IPS-20b (cell line): ENCODE data around the gene SNTG2.
"Not testable (repeated sequence)": the region's sequence is repeated elsewhere in the genome, so short reads cannot be mapped to it uniquely, and the experiment has no call there.

ENCODE experiments used
- H3K27ac ChIP-seq: one replicate; pipeline ENCODE4 v1.5.1; 2013; ENCODE audit warnings: low read length
- H3K27me3 ChIP-seq: 2 replicates; pipeline ENCODE4 v1.6.1; 2013; ENCODE audit warnings: mild to moderate bottlenecking, low read length, inconsistent platforms; ENCODE audit not compliant: insufficient read depth
- H3K36me3 ChIP-seq: 2 replicates; pipeline ENCODE4 v1.6.1; 2013; ENCODE audit warnings: low read depth, mild to moderate bottlenecking, inconsistent platforms, low read length, moderate library complexity; ENCODE audit not compliant: insufficient read depth
- H3K4me1 ChIP-seq: 2 replicates; pipeline ENCODE4 v1.6.1; 2013; ENCODE audit warnings: mild to moderate bottlenecking, control low read depth, inconsistent platforms, low read length, moderate library complexity; ENCODE audit not compliant: insufficient read depth
- H3K4me3 ChIP-seq: 2 replicates; pipeline ENCODE4 v1.5.1; 2013; ENCODE audit warnings: mild to moderate bottlenecking, low read length, inconsistent platforms
- H3K9ac ChIP-seq: 2 replicates; pipeline ENCODE4 v1.6.1; 2013; ENCODE audit warnings: low read depth, mild to moderate bottlenecking, inconsistent platforms, low read length, moderate library complexity
- H3K9me3 ChIP-seq: 2 replicates; pipeline ENCODE4 v1.6.1; 2013; ENCODE audit warnings: mild to moderate bottlenecking, low read depth, low read length, inconsistent platforms; ENCODE audit not compliant: insufficient read depth

The SNTG2 gene

DNA sequence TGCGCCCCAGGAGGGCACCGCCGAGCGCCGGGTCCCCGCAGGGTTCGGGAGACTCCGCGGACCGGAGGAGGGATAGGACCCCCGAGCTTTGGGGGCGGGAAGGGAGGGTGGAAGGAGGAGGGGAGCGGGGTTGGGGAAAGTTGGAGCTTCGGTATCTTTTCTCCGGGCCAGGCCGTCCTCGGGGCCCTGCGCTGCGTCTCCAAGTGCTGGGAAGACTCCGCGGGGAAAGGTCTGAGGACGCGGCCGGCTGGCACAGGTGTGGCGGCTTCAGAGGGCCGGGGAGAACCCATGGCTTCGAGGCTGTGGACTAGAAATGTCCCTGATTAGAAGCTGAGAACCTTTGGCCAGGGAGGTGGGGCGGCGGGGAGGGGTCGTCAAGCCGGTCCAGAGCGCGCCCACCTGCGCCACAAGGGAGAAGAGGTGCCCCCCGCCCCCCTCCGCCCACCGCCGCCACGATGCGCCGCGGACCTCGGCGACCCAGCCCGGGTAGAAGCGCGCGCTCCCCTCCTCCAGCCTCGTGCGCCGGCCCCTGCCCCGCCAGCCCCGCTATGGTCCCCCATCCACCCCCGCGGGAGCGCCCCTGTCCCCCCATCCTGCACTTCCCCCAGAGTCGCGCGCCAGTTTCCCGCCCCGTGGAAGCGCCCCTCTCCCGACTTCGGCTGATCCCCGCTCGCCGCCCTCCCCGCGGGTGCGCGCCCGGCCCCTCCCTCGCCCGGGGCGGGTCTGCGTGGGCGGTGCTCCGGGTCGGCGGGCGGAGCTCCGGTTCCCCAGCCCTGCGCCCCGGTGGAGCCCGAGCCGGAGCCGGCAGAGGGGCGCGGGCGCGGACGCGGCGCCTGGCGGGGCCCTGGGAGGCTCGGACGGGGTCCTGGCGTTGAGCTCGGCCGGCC is at the start of gene SNTG2:
Gene SNTG2, plus strand, starts transcription at position 770 of the 887 bp plus-strand sequence. CDS start 148 bp downstream, outside the sequence.
- no peak within 1 kb of the TSS for H3K27ac ChIP-seq
- H3K36me3 ChIP-seq = no peaks in the 10 kb centered on the region
- H3K4me1 ChIP-seq = peaks cover 37% of the 10 kb centered on the region
- H3K9ac ChIP-seq = peak within 1 kb of the TSS; percentile 68; the same call in 1 of the 2 replicates
- no peaks in the 10 kb centered on the region for H3K9me3 ChIP-seq
- peaks cover 53% of the 10 kb centered on the region for H3K27me3 ChIP-seq
- H3K4me3 ChIP-seq = peak within 1 kb of the TSS; percentile 75

DNA sequence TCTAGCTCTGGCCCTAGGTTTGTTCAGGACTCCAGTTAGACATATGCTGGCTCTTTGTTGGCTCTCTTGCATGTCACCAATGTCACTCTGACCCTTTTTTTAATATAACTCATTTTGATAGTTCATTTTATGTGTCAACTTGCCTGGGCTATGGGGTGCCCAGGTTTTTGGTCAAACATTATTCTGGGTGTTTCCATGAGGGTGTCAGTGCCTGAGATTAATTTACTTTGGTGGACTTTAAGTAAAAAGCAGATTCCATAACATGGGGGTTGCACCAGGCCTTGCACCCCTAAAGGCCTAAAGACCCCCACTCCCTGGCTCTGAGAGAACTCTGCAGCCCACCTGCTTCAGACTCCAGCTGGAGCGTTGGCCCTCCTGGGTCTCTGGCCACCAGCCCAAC is 48.1 kb upstream of the SNTG2 start:
- Histone ChIP-seq H3K4me1 (peaks cover 18% of the 10 kb centered on the region; the same call in 1 of the 2 replicates), H3K9ac (no peak overlapping the region), H3K27ac (no peak overlapping the region), H3K27me3 (no peaks in the 10 kb centered on the region), H3K36me3 (no peaks in the 10 kb centered on the region), H3K4me3 (no peak overlapping the region), H3K9me3 (peaks cover 4% of the 10 kb centered on the region; the same call in 1 of the 2 replicates)

- no peaks in the 10 kb centered on the region for H3K36me3 ChIP-seq
- peaks cover 18% of the 10 kb centered on the region; the same call in 1 of the 2 replicates for H3K4me1 ChIP-seq
- no peak overlapping the region for H3K4me3 ChIP-seq
- no peaks in the 10 kb centered on the region for H3K27me3 ChIP-seq
- H3K9ac ChIP-seq = peak overlapping the region; percentile 25; the same call in 1 of the 2 replicates
- no peak overlapping the region for H3K27ac ChIP-seq
- peaks cover 4% of the 10 kb centered on the region; the same call in 1 of the 2 replicates for H3K9me3 ChIP-seq
These were observed 47.3 kb upstream of the SNTG2 start for GRCh38 chr2:903223-903900.

- H3K4me1 ChIP-seq = peaks cover 18% of the 10 kb centered on the region; the same call in 1 of the 2 replicates
- H3K27ac ChIP-seq = no peak overlapping the region
- no peaks in the 10 kb centered on the region for H3K27me3 ChIP-seq
- peak overlapping the region; percentile 12; the same call in 1 of the 2 replicates for H3K4me3 ChIP-seq
- no peaks in the 10 kb centered on the region for H3K36me3 ChIP-seq
- peaks cover 4% of the 10 kb centered on the region; the same call in 1 of the 2 replicates for H3K9me3 ChIP-seq
- H3K9ac ChIP-seq = peak overlapping the region; percentile 8; the same call in 1 of the 2 replicates
These were observed 46.2 kb upstream of the SNTG2 start for GRCh38 chr2:904246-905024.

DNA sequence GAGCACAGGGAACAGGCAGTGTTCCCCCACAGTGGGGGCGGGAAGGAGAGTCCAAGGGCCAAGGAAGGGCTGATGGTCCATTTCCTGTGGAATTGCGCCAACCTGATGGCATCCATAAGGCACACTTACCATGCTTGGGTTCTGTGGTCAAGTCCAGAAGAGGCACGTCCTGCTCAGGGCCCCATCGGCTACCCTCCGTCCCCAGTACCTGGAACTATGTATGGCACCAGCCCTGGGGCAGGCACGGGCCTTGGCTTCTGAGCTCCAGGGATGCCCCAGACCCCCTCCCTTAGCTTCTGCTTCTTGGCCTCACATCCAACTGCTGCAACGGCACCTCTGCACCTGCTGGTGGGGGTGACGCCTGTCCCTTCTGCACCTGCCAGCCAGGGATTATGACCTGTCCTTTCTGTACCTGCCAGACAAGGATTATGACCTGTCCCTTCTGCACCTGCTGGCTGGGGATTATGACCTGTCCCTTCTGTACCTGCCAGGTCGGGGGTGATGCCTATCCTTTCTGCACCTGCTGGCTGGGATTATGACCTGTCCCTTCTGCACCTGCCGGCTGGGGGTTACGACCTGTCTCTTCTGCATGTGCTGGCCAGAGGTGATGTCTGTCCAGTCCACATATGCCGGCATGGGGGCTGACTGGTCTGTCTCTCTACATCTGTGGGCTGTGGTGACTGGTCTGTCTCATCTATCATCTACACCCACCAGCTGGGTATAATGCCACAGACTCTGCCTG is 45.4 kb upstream of the SNTG2 start:
- Histone ChIP-seq H3K36me3 (no peaks in the 10 kb centered on the region), H3K27me3 (no peaks in the 10 kb centered on the region), H3K4me3 (no peak overlapping the region), H3K9ac (no peak overlapping the region; the same call in 1 of the 2 replicates), H3K9me3 (no peaks in the 10 kb centered on the region; the same call in 1 of the 2 replicates), H3K27ac (no peak overlapping the region), H3K4me1 (peaks cover 18% of the 10 kb centered on the region; the same call in 1 of the 2 replicates)

- H3K36me3 ChIP-seq = no peaks in the 10 kb centered on the region
- no peak overlapping the region for H3K9ac ChIP-seq
- H3K27ac ChIP-seq = no peak overlapping the region
- no peak overlapping the region for H3K4me3 ChIP-seq
- H3K27me3 ChIP-seq = 0 out of 2 replicates have a peak, but pooled peaks cover 5% of the 10 kb centered on the region
- no peaks in the 10 kb centered on the region for H3K9me3 ChIP-seq
- H3K4me1 ChIP-seq = peaks cover 18% of the 10 kb centered on the region; the same call in 1 of the 2 replicates
These were observed 44.9 kb upstream of the SNTG2 start for GRCh38 chr2:905833-906140.

DNA sequence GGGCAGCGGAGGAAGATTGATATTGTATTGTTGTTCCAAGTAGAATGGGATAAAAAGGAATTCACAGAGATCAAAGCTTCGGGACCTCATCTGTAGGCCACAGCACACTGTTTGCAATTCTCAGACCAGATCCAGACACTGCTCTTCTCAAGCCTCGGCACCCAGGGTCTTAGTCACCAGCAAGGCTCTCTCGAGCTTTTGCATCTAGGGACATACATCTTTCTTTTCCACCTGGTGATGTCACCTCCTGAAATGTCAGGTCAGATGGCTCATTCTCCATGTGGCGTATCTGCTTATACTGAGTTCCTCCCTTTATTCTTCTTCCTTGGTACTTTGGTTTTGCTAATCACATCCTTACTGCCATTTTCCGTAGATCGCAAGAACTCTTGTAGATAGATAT is 42.9 kb upstream of the SNTG2 start:
- H3K4me1 ChIP-seq = peaks cover 18% of the 10 kb centered on the region; the same call in 1 of the 2 replicates
- no peaks in the 10 kb centered on the region for H3K36me3 ChIP-seq
- H3K27me3 ChIP-seq = peaks cover 12% of the 10 kb centered on the region
- H3K4me3 ChIP-seq = no peak overlapping the region
- H3K9ac ChIP-seq = no peak overlapping the region
- H3K9me3 ChIP-seq = no peaks in the 10 kb centered on the region
- H3K27ac ChIP-seq = no peak overlapping the region

- Histone ChIP-seq H3K4me1 (peaks cover 10% of the 10 kb centered on the region; the same call in 1 of the 2 replicates), H3K27me3 (peaks cover 12% of the 10 kb centered on the region), H3K9me3 (no peaks in the 10 kb centered on the region), H3K27ac (no peak overlapping the region), H3K36me3 (no peaks in the 10 kb centered on the region), H3K4me3 (no peak overlapping the region), H3K9ac (no peak overlapping the region)
These were observed 42.1 kb upstream of the SNTG2 start for GRCh38 chr2:908568-908967.

- not testable (repeated sequence) for H3K9me3 ChIP-seq, H3K4me3 ChIP-seq, H3K4me1 ChIP-seq, H3K27ac ChIP-seq, H3K36me3 ChIP-seq, H3K9ac ChIP-seq
- peaks cover 12% of the 10 kb centered on the region for H3K27me3 ChIP-seq
These were observed 40.8 kb upstream of the SNTG2 start for GRCh38 chr2:909764-910379.

DNA sequence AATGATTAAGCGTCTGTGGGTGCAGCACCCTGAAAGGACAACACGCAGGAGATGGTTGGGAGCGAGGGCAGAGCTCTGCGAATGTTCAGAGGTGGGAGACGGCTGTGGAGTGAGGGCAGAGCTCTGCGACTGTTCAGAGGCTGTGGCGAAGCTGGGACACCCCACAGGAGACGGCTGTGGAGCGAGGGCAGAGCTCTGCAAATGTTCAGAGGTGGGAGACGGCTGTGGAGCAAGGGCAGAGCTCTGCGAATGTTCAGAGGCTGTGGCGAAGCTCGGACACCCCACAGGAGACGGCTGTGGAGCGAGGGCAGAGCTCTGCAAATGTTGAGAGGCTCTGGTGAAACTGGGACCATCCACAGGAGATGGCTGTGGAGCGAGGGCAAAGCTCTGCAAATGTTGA is 40.0 kb upstream of the SNTG2 start:
- H3K9ac ChIP-seq = no peak overlapping the region
- no peaks in the 10 kb centered on the region for H3K9me3 ChIP-seq
- peaks cover 12% of the 10 kb centered on the region for H3K27me3 ChIP-seq
- H3K4me1 ChIP-seq = no peaks in the 10 kb centered on the region
- H3K27ac ChIP-seq = no peak overlapping the region
- H3K4me3 ChIP-seq = no peak overlapping the region
- H3K36me3 ChIP-seq = no peaks in the 10 kb centered on the region
